ENCODE measurements around the gene RPUSD2.

Gene RPUSD2

GRCh38 chr15:40623361-40623760 is 54.3 kb downstream of the RPUSD2 start:
- DNase-seq (ENCODE audit: low spot score) = no peak
